DND-41 (cell line): ENCODE data around the gene RALGPS1.

ENCODE experiments used
- ATAC-seq: fragments of 200-7000 bp; cut with Tn5 transposase; 3 replicates; pipeline ENCODE4 v1.9.1; 2021; ENCODE audit warnings: low read depth; ENCODE audit not compliant: insufficient read depth
- DNase-seq: peaks from one replicate; pipeline ENCODE4 v3.0.0-alpha.2; 2020
- H2AFZ ChIP-seq: 2 replicates; pipeline ENCODE4 v1.6.0; 2012; ENCODE audit warnings: low read depth, low read length
- H3K27ac ChIP-seq: 2 replicates; pipeline ENCODE4 v1.5.1; 2012; ENCODE audit warnings: low read length, inconsistent platforms
- H3K27me3 ChIP-seq: fragments of 200-600 bp; sonication (generic); 2 replicates; pipeline ENCODE4 v1.6.0; 2012; ENCODE audit warnings: low read length, mild to moderate bottlenecking, inconsistent platforms; ENCODE audit not compliant: insufficient read depth, poor library complexity
- H3K36me3 ChIP-seq: 2 replicates; pipeline ENCODE4 v1.5.1; 2012; ENCODE audit warnings: low read length, inconsistent platforms; ENCODE audit not compliant: insufficient read depth
- H3K4me1 ChIP-seq: 2 replicates; pipeline ENCODE4 v1.5.1; 2012; ENCODE audit warnings: mild to moderate bottlenecking, low read length; ENCODE audit not compliant: insufficient read depth
- H3K4me2 ChIP-seq: 2 replicates; pipeline ENCODE4 v1.6.0; 2012; ENCODE audit warnings: mild to moderate bottlenecking, moderate library complexity, low read length, inconsistent platforms; ENCODE audit not compliant: insufficient read depth
- H3K4me3 ChIP-seq, 2 experiments: fragments of 200-600 bp in 1 of 2; shearing (Covaris generic) in 1 of 2; 2 replicates each; pipeline ENCODE4 v1.5.1; 2012 to 2016; ENCODE audit warnings: inconsistent platforms in 2 of 2, low read length in 2 of 2, mild to moderate bottlenecking in 2 of 2, low read depth in 1 of 2, moderate library complexity in 1 of 2
- H3K79me2 ChIP-seq: 2 replicates; pipeline ENCODE4 v1.6.0; 2012; ENCODE audit warnings: low read length, inconsistent platforms; ENCODE audit not compliant: insufficient read depth
- H3K9ac ChIP-seq: 2 replicates; pipeline ENCODE4 v1.6.0; 2012; ENCODE audit warnings: low read depth, mild to moderate bottlenecking, inconsistent platforms, low read length, moderate library complexity
- H3K9me3 ChIP-seq: 2 replicates; pipeline ENCODE4 v1.5.1; 2012; ENCODE audit warnings: low read length, moderate library complexity, mild to moderate bottlenecking, inconsistent platforms; ENCODE audit not compliant: insufficient read depth, severe bottlenecking
- H4K20me1 ChIP-seq: 2 replicates; pipeline ENCODE4 v1.6.0; 2012; ENCODE audit warnings: low read length; ENCODE audit not compliant: insufficient read depth
- CTCF ChIP-seq: IDR thresholded peaks from 2 replicates; pipeline ENCODE4 v1.5.1; 2012; ENCODE audit warnings: borderline replicate concordance, low read length, moderate library complexity, mild to moderate bottlenecking; ENCODE audit not compliant: poor library complexity, severe bottlenecking; ENCODE audit errors: extremely low read depth
- EZH2 ChIP-seq: IDR thresholded peaks from 3 replicates; pipeline ENCODE4 v1.6.1; 2012; ENCODE audit warnings: borderline replicate concordance, low read depth, mild to moderate bottlenecking, moderate library complexity, low read length, inconsistent platforms; ENCODE audit not compliant: severe bottlenecking

Gene RALGPS1

GRCh38 chr9:127249877-127250276 lies 335.3 kb downstream of the RALGPS1 start:
- H3K27ac ChIP-seq, result no peak overlapping the region
- H3K4me3 ChIP-seq, result no peak overlapping the region
- H4K20me1 ChIP-seq, result no peaks in the 10 kb centered on the region
- peaks cover 23% of the 10 kb centered on the region for H3K27me3 ChIP-seq
- DNase-seq (no peak), ATAC-seq (no peak)
- H3K4me2 ChIP-seq, result no peak overlapping the region
- H2AFZ ChIP-seq, result no peak overlapping the region
- H3K36me3 ChIP-seq, result no peaks in the 10 kb centered on the region
- TF ChIP-seq EZH2, result no peak
- TF ChIP-seq CTCF, result no peak
- no peaks in the 10 kb centered on the region for H3K4me1 ChIP-seq
- H3K9me3 ChIP-seq, result no peaks in the 10 kb centered on the region
- H3K9ac ChIP-seq, result no peak overlapping the region
- H3K79me2 ChIP-seq, result no peaks in the 10 kb centered on the region

- ATAC-seq (no peak), DNase-seq (no peak)
- Histone ChIP-seq H3K79me2 (no peaks in the 10 kb centered on the region), H3K4me2 (no peak overlapping the region), H3K27ac (no peak overlapping the region), H4K20me1 (no peaks in the 10 kb centered on the region), H3K9me3 (no peaks in the 10 kb centered on the region), H3K36me3 (no peaks in the 10 kb centered on the region), H3K4me1 (no peaks in the 10 kb centered on the region), H3K4me3 (no peak overlapping the region), H3K27me3 (peaks cover 24% of the 10 kb centered on the region), H2AFZ (no peak overlapping the region), H3K9ac (no peak overlapping the region)
- TF ChIP-seq CTCF, result no peak
- TF ChIP-seq EZH2, result no peak
Measured at GRCh38 chr9:127250896-127251391, 336.4 kb downstream of the RALGPS1 start.

GRCh38 chr9:127252410-127253318 lies 338.1 kb downstream of the RALGPS1 start:
- H4K20me1 ChIP-seq, result no peaks in the 10 kb centered on the region
- H2AFZ ChIP-seq, result no peak overlapping the region
- H3K9ac ChIP-seq, result no peak overlapping the region
- no peak for TF ChIP-seq EZH2
- TF ChIP-seq CTCF, result no peak
- no peak overlapping the region for H3K27ac ChIP-seq
- H3K27me3 ChIP-seq, result peaks cover 39% of the 10 kb centered on the region
- H3K79me2 ChIP-seq, result no peaks in the 10 kb centered on the region
- ATAC-seq, result no peak
- H3K36me3 ChIP-seq, result no peaks in the 10 kb centered on the region
- DNase-seq, result no peak
- no peak overlapping the region for H3K4me2 ChIP-seq
- no peaks in the 10 kb centered on the region for H3K4me1 ChIP-seq
- no peaks in the 10 kb centered on the region for H3K9me3 ChIP-seq
- no peak overlapping the region for H3K4me3 ChIP-seq
